ENCODE measurements around the gene STAT3.
"Not testable (repeated sequence)": the region's sequence is repeated elsewhere in the genome, so short reads cannot be mapped to it uniquely, and the experiment has no call there.

STAT3 gene

DNA sequence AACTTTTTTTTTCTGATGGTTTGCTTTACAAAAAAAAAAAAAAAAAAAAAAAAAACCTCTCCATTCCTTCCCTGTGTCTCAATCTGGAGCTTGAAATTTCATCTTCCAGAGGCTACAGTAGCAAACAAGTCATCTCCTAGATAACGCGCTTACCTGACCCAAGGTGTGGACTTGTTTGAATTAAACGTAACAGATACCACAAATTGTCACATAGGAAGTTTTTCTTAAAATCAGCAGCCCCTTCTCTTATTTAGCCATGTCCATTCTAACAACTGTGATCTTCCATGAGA lies 114.0 kb downstream of the STAT3 start:
- no peak for DNase-seq

DNA sequence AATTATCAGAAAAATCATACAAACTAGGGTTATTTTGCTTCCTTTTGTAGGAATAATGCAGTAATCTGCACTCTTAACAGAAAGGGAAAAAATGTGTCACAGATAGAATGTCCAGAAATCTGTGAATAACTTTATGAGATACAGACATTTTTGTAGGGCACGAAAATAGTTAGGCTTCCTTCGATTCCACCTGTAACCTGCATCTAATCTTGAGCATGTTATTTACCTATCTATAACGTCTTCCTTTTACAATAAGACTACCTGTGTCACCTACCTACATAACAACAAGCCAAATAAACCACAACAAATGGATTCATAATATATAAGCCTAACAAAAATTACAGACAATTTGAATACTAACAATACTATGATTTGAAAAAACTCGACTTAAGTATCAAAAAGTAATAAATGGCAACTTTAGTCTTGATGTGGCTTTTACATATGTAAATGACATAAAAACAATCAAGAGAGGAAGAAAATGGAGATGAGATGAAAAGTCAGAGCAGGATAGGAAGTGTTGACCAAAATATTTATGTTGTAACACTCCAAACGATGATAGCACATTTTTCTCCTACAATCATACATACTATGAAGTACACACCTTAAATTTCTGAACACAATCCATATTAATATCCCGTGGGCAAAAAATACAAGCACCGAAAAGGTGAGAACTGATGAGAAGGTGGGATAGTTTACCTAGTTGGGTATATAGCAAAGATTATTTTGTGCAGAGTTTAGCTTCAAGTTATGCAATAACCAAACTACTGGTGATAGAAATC lies 114.6 kb downstream of the STAT3 start:
- no peak for DNase-seq

DNA sequence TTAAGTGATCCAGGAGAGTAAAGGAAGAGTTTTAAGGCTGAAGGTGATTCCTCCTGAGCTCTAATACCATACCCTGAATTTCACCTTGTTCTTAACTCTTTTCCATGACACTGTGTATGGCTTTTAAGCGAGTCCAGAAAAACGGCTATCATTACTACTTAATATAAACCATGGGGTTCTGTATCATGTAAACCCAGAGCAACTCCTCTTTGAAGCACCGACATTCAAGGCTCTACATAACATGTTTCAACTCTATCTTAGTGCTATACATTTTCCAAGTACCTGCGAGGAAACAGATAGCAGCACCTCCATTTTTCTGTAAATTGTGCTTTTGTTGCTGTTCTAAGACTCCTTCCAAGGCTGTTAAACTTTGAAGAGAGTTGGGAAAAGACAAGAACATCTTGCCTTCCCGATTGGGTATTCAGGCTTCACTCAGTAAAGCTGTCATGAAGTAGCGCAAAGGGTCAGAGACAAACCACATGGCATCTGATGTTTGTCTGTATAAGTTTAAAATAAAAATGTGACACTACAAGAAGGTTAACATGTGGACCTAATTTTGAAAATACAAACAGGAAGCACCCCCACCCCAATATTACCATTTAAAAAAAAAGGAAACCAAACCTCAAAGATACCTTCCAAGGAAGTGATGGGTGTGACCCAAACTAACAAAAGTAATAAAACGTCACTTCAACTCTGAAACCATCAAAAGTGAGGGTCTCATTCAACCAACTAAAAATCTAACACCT lies 115.9 kb downstream of the STAT3 start:
- no peak for DNase-seq

DNA sequence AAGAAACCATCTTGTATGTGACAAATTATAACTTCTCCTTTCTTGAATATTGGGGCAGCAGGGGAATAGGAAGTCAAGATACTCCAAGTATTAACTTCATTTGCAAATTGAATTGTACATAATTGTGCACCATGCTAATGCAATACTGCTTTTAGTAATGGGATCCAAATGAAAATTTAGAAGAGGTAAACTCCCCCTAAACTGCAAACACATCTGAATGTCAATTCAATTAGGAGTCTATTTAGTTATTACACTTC lies 116.5 kb downstream of the STAT3 start:
- DNase-seq: no peak

DNA sequence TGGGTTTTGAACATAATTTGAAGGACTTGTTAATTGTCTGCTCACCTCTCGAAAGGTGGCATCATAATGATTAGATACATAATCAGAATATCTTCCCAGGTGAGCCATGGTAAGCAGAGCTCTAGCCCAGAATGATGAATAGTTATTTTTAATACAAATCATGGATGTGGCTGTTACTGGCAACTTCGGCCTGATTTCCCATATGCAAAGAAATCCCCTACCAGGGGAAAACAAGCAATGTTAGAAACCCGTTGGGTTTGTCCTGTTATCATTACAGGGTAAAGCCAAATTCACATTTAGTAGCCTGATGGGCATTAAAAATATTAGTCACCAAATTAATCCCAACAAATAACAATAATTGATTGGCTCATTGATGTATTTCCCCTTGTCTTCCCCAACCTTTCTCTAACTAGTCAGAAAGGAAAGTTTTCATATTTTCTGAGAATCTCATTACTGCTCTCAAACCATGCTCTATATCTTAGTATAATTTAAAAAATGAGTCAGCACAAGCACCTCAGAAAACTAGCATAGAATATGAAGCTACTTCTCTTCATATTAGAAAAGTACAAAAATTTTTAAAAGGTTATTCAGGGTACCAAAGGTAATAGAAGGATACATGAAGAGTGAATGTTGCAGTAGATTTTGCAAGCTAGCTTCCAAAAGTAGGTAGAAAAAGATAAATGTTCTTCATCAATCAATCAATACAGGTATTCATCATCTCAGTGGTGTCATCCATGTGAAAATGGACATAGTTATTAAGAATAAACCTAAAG lies 117.0 kb downstream of the STAT3 start:
- DNase-seq: no peak

DNA sequence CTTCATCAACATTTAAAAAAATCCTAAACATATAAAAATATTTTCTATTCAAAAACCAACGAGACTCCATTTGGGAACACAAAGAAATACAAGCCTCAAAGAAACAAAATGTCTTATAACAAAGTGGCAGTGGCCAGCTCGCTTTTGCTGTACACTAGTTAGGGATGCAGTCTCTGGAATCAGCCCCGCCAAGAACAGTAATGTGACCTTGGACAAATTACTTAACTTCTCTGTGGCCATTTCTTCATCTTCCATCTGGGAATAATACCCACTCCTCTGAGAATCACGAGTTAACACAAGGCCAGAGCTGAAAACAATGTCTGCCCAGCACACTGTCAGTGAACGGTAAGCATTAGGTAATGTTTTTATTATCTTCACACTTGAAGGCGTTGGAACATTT lies 117.6 kb downstream of the STAT3 start:
- DNase-seq: no peak

DNA sequence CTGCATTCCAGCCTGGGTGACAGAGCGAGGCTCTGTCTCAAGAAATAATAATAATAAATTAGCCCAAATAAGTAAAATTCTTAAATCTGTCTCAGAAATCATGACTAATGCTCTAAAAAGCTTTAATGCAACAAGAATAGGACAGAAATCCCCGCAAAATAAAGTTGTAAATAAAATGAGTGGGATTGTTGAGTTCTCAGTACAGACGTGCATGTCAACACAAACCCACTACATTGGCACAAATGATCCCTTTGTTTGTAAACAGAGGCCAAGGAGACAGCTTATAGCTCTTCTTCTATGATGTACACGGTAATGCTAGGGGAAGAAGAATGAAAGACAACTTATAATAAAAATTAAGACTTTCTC lies 118.1 kb downstream of the STAT3 start:
- DNase-seq: no peak

DNA sequence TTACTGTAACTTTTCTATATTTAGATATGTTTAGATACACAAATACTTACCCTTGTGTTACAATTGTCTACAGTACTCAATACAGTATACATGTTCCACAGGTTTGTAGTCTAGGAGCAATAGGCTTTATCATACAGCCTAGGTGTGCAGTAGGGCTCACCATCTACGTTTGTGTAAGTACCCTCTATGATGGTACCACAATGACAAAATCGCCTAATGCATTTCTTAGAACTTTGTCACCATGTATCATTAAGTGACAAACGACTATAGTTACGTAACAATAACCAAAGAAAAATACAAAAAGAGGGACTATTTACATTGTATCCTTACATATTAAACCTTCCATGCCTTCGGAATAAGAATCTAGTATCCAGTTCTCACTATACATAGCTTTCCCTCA lies 120.0 kb downstream of the STAT3 start:
- no peak for DNase-seq

DNA sequence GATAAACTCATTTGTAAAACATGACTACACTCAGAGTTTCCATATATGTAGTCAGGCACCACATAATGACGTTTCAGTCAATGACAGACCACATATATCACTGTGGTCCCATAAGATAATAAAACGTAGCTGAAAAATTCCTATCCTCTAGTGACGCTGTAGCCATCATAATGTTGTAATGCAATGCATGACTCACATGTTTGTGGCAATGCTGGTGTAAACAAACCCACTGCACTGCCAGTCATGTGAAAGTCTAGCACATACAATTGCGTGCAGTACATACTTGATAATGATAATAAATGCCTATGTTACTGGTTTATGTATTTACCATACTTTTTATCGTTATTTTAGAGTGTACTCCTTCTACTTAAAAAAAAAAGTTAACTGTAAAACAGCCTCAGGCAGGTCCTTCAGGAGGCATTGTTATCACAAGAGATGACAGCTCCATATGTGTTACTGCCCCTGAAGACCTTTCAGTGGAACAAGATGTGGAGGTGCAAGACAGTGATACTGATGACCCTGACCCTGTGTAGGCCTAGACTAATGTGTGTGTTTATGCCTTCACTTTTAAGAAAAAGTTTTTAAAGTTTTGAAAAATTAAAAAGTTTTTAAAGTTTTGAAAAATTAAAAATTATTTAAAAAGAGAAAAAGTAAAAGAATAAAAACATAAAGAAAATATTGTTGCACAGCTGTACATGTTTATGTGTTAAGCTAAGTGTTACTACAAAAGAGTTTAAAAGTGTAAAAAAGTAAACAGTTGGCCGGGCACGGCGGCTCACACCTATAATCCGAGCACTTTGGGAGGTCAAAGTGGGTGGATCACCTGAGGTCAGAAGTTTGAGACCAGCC lies 121.1 kb downstream of the STAT3 start:
- DNase-seq: no peak

DNA sequence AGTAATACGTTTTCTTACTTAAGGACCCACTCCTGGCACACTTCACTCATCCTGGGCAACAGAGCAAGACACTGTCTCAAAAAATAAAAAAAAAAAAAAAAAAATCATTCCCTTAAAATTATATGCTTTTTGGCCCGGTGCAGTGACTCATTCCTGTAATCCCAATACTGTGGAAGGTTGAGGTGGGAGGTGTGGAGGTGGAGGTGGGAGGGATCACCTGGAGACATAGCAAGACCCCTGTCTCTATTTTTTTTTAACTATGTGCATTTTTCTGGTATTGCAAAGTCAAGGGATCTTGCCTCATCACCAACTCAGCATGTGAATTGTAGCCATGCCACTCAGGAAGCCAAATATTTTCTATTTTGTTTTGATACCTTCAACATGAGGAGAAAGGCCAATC lies 121.8 kb downstream of the STAT3 start:
- no peak for DNase-seq

DNA sequence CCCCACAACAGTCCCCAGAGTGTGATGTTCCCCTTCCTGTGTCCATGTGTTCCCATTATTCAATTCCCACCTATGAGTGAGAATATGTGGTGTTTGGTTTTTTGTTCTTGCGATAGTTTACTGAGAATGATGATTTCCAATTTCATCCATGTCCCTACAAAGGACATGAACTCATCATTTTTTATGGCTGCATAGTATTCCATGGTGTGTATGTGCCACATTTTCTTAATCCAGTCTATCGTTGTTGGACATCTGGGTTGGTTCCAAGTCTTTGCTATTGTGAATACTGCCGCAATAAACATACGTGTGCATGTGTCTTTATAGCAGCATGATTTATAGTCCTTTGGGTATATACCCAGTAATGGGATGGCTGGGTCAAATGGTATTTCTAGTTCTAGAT lies 123.9 kb downstream of the STAT3 start:
- DNase-seq: not testable (repeated sequence)
